ENCODE measurements around the gene OXT.
"Not testable (repeated sequence)": the region's sequence is repeated elsewhere in the genome, so short reads cannot be mapped to it uniquely, and the experiment has no call there.

The OXT gene

DNA sequence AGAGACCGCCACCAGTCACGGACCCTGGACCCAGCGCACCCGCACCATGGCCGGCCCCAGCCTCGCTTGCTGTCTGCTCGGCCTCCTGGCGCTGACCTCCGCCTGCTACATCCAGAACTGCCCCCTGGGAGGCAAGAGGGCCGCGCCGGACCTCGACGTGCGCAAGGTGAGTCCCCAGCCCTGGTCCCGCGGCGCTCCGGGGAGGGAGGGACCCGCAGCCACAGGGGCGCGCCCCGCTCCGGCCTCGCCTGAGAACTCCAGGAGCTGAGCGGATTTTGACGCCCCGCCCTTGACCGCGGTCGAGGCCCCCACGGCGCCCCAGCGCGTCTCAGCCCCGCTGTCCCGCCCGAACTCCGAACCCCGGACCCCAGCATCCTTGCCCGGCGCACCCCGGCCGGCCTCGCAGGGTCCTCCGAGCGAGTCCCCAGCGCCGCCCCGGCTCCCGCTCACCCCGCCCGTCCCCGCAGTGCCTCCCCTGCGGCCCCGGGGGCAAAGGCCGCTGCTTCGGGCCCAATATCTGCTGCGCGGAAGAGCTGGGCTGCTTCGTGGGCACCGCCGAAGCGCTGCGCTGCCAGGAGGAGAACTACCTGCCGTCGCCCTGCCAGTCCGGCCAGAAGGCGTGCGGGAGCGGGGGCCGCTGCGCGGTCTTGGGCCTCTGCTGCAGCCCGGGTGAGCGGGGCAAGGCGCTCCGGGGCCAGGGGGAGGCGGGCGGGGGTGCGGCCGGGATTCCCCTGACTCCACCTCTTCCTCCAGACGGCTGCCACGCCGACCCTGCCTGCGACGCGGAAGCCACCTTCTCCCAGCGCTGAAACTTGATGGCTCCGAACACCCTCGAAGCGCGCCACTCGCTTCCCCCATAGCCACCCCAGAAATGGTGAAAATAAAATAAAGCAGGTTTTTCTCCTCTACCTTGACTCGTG lies at the start of gene OXT:
TSS of gene OXT (plus strand) at position 11 of the 920 bp plus-strand sequence. CDS start at position 47, 36 bp downstream.
- DNase-seq, result no peak

DNA sequence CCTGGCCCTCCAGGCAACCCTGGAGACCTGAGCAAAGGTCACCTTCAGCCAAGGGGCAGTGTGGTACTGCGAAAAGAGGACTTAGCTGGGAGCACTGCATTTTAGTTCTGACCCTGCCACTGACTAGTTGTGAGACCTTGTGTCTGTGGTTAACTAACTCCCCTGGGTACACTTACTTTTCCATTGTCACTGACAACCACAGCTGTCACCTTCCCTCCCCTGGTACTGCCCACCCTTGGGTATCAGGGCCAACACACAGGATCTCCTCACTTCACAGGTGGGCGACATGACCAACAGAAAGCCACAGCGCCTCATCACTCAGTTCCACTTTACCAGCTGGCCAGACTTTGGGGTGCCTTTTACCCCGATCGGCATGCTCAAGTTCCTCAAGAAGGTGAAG lies 49.6 kb upstream of the OXT start:
- no peak for DNase-seq

DNA sequence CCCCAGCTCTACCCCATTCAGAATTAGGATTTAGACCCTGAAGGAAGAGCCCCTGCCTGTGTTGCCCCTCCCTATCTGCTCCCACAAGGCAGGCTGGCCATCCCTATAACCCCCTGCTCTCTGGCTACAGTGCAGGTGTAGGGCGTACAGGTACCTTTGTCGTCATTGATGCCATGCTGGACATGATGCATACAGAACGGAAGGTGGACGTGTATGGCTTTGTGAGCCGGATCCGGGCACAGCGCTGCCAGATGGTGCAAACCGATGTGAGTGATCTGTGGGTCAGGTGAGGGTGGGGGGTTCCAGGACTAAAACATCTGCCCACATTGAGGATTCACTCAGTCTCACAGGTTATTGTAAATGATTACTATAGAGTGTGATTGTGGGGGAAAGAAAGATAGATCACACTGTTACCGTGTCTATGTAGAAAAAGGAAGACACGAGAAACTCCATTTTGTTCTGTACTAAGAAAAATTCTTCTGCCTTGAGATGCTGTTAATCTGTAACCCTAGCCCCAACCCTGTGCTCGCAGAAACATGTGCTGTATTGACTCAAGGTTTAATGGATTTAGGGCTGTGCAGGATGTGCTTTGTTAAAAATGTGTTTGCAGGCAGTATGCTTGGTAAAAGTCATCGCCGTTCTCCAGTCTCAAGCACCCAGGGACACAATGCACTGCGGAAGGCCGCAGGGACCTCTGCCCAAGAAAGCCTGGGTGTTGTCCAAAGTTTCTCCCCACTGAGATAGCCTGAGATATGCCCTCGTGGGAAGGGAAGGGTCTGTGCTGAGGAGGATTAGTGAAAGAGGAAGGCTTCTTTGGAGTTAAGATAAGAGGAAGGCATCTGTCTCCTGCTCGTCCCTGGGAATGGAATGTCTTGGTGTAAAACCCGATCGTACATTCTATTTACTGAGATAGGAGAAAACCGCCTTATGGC lies 48.6 kb upstream of the OXT start:
- DNase-seq, result not testable (repeated sequence)

DNA sequence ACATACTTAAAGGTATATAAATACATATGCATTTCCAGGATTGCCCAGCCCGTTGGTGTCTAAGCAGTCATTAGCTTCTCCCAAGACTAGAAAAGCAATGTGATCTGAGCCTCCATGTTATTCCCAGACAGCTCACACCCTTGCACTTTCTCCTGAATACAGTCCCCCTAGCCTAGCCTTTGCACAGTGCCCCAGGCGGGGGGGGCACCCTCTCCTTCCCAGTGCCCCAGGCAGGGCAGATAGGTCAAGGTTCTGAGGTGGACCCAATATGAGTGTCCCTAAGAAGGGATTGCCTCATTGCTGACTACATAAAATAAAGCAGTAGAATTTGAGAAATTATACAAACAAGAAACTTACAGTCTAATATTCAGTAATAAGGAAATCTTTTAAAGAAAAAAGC lies 43.4 kb upstream of the OXT start:
- no peak for DNase-seq

DNA sequence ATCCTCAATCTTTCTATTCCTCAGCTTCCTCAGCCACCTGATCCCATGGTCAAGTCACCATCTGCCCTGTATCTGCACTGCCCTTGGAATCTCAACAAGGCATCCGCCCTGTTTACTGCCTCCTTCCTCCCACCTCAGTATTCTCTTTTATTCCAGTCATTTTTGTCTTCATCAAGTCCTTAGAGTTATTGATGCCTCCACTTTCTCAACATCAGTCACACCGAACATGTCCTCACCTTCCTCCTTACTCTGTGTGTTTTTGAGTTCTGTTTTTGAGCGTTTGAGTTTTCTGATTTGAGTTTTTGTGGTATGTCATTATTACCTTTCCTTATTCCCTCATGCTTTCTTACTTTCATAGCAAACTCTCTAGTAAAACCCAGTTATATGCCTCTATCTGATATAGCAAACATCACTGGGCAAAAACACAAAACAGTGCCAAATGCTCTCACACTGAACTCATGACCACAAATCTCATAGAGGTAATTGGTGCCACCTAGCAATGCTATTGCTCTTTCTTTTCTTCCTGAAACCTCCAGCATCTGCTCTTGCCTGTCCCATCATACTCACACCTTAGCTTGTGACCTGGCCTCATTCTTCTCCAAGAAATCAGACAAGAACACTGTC lies 39.8 kb upstream of the OXT start:
- no peak for DNase-seq

DNA sequence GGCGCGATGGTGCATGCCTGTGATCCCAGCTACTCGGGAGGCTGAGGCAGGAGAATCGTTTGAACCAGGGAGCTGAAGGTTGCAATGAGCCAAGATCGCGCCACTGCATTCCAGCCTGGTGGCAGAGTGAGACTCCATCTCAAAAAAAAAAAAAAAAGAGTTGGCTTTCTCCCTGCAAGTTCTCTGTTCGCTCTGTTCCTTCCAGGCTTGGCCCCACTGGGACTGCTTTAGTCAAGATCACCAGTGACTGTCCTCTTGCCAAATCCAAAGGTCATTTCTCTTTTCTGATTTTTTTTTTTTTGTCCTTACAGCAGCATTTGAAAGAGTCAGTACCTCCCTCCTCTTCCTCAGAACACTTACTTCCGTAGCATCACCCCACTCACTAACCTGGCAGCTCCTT lies 38.8 kb upstream of the OXT start:
- DNase-seq, result no peak

DNA sequence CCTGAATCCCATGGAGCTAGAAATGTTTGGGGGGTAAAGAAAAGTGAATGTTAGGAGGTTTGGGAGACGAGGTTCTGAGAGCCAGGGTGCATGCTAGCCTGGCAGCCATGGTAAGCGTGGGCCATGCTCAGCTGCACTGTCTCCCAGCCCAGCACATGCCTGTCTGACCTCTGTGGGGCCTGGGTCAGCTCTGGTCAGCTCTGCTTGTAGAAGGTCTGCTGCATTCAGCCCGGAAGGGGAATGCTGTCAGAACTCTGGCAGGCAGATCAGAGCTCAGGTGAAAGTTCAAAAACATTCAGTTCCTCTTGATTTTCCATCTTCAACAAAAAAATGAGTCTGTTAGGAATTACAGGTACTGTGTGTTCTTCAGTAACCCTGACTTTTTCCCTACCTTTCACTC lies 33.8 kb upstream of the OXT start:
- no peak for DNase-seq

DNA sequence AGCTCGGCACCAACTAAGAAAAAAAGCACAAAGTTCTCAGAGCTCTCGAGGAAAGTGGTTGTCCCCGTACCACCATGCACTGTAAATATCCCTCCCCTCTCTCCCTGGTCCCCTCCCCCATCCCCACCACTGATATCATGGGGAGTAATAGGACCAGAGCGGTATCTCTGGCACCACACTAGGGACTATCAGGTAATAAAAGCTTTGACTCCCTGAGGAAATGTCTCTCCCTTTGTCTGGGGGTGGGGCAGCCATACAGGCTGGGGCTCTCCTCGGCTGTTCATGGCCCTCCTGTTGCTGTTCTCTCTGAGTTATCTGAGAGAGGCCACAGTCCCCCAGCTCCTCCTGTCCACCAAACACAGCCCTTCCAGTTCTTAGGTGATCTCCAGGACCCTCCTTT lies 33.0 kb upstream of the OXT start:
- no peak for DNase-seq

DNA sequence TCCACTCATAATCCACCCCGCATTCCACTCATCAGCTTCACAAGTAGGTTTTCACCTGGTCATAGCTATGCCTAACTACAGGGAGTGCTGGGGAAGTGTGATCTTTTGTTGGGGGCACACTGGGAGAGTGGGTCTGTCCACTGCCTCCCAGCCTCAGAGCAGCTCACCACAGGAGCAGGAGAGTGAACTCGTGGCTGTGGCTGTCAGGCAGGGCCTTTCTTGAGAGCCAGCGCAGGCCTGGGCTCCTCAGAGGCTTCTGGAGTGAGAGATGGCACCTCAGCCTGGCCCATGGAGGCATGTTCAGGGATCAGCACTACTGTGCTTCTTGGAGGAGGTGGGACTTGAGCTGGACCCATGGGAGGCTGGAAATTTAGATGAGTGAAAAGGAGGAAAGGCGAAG lies 32.0 kb upstream of the OXT start:
- no peak for DNase-seq

DNA sequence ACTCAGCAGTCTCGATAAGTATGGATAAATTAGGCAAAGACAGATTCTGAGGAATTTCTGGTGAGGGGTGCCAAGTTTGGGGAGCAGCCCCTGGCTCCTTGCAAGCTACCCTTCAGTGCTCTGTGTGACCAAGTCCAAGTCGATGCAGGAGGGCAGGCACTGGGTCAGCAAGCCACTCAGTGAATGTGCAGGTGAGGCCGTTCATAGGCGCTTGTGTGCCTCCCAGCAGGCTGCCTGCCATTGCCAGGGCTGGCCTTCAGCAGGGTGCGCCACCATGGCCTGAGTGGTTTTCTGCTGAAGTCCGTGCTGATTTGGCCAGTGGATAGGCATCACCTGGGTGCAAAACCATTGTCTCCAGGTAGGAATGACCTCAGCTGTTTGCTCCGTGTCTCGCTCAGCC lies 31.3 kb upstream of the OXT start:
- no peak for DNase-seq

DNA sequence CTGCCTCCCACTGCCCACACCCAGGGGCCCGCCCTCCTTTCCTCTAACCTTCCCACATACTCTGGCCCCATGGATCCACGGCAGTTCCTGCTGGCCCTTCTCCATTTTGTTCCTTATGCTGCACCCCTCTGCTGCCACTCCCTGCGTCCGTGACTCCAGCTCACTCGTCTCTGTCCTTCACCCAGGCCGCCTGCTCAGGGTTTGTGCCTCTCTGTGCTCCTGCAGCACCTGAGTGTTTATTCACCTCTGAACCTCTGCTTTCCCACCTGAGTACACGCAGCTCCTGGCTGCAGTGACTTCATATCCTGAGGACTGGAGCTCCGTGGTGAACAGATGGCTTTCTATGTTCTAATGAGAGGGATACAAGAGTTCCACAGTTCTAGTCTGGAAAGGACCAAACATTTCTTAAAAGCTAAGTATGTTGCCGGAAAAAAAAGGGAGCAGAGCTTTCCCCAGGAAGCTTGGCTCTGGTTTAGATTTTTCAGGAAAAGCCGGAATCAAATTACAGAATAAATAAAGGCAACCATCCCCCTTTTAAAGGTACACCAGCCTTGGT lies 29.5 kb upstream of the OXT start:
- peak; percentile 74 for DNase-seq

DNA sequence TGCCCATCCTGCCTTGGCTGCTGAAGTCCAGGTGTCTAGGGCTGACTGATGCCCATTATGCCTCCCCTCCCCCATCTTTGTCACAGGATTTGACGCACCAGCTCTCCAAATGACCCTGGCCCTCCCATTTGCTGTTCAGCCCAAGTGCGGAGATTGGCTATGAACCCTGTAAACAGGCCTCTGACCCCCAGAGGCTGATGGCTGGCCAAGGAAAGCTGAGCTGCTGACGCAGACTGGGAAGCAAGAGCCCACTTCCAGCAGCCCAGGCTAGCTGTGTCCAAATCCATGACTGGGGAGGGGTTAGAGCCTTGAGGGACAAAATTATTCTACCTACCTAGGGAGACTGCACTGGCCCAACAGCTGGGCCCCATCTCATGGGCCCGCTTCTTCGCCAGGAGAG lies 28.8 kb upstream of the OXT start:
- DNase-seq, result peak; percentile 57

DNA sequence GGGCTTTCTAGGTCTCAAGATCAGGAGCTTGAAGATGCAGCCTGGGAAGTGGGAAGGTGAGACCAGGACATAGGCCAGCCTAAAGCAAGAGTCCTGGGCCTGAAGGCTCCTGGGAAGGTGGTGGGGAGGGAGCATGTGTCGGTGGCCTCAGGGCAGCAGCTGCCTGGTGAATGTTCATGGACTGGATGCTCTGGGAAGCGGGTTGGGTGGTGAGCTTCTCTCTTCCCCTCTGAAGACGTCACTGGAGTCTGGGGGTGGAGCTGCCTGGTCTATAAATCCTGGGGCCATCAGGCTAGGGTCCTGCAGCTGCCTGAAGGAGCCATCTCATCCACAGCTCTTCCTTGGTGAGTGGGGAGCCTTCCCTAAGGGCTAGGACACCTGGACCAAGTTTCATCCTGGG lies 28.1 kb upstream of the OXT start, which contains the start of gene GNRH2:
TSS of gene GNRH2 (plus strand) at position 301 of the 400 bp plus-strand sequence. CDS start 793 bp downstream, outside the sequence.
- DNase-seq, result no peak

DNA sequence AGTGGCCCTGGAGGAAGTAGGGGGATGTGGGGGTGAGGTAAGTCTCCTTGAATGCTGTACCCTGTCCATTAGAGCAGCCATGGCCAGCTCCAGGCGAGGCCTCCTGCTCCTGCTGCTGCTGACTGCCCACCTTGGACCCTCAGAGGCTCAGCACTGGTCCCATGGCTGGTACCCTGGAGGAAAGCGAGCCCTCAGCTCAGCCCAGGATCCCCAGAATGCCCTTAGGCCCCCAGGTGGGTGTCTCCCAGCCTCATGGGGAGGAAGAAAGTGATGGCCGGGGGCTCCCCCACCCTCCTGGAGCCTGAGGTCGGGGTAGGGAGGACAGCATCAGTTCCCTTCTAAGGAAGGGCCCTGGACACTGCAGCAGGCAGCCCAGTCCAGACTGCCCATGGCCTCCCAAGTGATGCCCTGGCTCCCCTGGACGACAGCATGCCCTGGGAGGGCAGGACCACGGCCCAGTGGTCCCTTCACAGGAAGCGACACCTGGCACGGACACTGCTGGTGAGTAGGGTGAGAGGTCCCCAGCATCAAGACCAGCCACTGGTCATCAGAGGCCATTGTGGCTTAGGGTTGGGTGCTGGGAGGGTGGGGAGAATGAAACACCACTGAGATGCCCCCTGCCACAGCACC lies 27.0 kb upstream of the OXT start:
- no peak for DNase-seq

DNA sequence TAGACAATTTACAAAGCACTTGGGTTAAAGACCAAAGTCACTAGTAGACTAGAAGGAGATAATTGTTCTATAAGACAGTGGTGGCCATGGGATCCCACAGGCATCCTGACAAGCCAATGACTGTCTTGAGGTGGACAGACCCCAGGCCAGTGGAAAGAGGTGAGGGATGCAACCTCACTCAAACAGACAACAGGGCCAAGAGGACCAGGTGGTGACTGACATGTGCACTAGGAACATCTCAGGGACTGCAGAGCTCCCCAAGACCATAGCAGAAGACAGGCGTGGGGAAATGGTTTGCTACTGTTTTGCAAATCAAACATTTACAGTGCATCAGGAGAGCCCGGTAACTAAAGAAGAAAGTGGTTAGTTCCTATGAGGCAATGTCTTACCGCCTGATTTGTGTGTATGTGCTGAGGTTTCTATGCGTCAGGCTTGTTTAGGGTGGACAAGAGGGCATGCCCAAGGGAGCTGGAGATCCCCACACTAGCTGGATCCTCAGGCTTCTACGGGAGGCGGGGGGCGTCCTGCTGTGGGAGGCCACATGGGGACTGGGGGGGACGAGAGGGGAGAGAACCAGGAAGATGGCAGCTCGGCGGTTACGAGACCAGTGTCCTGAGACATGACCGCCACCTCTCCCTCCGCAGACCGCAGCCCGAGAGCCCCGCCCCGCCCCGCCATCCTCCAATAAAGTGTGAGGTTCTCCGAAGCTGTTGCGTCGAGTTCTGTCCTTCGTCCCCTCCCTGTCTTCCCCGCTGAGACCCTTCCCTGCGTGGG lies 26.2 kb upstream of the OXT start:
- peak; percentile 96 for DNase-seq

DNA sequence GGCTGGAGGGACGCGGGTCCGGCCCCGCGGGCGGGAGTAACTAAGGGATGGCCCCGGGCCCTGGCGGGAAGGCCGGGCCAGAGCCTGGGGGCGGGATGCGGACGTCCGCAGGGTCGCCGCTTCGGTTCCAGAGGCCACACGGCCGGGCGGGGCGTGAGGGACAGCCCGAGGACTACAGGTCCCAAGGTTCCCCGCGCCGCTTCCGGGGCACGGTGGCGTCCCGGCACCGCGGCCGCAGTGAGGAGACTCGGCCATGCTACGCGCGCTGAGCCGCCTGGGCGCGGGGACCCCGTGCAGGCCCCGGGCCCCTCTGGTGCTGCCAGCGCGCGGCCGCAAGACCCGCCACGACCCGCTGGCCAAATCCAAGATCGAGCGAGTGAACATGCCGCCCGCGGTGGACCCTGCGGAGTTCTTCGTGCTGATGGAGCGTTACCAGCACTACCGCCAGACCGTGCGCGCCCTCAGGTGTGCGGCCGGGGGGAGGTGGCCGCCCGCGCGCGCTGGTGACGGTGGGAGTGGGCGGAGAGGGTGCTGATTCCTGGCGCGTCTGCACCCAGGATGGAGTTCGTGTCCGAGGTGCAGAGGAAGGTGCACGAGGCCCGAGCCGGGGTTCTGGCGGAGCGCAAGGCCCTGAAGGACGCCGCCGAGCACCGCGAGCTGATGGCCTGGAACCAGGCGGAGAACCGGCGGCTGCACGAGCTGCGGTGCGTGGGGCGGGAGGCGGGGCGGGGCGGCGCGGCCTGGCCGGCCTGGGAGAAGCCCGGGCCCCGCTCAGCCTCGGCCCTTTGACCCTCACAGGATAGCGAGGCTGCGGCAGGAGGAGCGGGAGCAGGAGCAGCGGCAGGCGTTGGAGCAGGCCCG lies 25.4 kb upstream of the OXT start, which contains the start of gene MRPS26:
TSS of gene MRPS26 (plus strand) at position 237 of the 861 bp plus-strand sequence. CDS start at position 254, 17 bp downstream.
- DNase-seq, result peak; percentile 96

DNA sequence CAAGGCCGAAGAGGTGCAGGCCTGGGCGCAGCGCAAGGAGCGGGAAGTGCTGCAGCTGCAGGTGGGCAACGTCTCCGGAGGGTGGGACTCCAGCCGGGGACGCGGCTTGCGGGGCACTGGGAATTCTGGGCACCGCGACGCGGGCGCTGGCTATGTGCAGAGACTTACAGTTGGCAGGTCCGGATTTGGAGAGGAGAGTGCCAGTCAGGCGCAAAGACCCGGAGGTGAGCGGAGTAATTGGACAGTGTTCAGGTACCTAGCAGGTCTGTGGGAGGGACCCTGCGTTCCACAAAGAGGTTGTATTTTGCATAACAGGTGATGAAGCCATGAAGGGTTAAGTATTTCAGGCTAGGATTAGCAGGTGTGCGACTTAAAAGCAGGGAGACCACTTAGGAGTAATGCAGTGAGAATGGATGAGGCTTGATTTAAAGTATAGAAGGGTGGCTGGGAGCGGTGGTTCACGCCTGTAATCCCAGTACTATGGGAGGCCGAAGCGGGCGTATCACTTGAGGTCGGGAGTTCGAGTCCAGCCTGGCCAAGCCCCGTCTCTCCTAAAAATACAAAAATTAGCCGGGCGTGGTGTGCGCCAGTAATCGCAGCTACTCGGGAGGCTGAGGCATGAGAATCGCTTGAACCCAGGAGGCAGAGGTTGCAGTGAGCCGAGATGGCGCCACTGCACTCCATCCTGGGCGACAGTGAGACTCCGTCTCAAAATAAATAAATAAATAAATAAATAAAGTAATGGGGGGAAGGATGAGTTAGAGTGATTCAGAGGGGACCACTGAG lies 24.6 kb upstream of the OXT start:
- peak; percentile 62 for DNase-seq

DNA sequence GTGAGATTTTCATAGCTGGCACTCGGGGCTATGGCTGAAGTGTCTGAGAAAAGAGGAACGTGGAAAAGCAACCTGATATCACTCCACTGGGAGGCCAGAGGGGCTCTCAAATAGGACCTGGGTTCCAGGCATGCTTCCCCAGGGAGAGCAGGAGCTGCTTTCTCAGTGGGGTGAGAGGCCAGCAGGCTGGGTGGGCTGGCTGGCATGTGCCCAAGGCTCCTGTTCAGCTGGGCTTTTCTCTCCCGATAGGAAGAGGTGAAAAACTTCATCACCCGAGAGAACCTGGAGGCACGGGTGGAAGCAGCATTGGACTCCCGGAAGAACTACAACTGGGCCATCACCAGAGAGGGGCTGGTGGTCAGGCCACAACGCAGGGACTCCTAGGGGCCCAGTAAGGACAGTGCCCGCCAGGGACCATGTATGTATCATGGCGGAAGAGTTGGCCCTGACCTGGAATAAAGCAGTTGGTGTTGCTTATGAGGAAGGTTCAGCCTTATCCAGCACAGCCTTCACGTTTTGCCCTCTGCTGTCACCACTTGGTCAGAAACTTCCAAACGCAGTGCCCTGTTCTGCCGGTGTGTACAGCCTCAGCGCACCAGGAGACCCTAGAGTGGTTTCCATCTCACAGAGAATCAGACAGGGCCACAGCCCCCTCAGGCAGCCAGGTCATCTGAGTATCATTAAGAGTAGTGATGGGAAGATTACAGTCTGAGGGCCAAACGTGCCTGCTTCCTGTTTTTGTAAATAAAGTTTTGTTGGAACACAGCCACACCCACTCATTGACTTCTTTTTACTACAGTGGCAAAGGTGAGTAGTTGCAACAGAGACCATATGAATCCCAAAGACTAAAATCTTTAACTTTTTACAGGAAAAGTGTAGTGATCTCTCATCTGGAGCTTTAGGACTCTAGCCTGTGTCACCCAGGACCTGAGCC lies 23.7 kb upstream of the OXT start:
- DNase-seq, result no peak

Data from NCI-H69 (cell line).